ENCODE data around the gene ADAMTS8. TPM values are rescaled to one million over a fixed set of nuclear protein-coding genes. Genes with fewer than 3 reads are reported as not detected.

ADAMTS8 gene
- total RNA-seq, 1 donor: not detected

- H3K27me3 ChIP-seq (ENCODE audit: insufficient read depth, low read length): peaks cover 33% of the 10 kb centered on the region
- peaks cover 16% of the 10 kb centered on the region for H3K4me1 ChIP-seq (ENCODE audit: insufficient read depth, low read length)
- no peak overlapping the region for H3K4me2 ChIP-seq (ENCODE audit: insufficient read depth, low read length)
- no peak for DNase-seq (ENCODE audit: insufficient read length, low spot score, missing footprints)
- no peak for TF ChIP-seq CTCF (IDR thresholded peaks at IDR 0.05; ENCODE audit: extremely low read depth, low read depth, low read length)
- H3K9me3 ChIP-seq (ENCODE audit: low read depth, low read length): no peaks in the 10 kb centered on the region
- no peaks in the 10 kb centered on the region for H3K36me3 ChIP-seq (ENCODE audit: insufficient read depth, low read length)
- H3K27ac ChIP-seq (ENCODE audit: low read depth, low read length): no peak overlapping the region
- no peak overlapping the region for H2AFZ ChIP-seq (ENCODE audit: low read length)
- no peaks in the 10 kb centered on the region for H4K20me1 ChIP-seq (ENCODE audit: insufficient read depth, low read length)
- H3K79me2 ChIP-seq (ENCODE audit: insufficient read depth, low read length): no peaks in the 10 kb centered on the region
- no peak overlapping the region for H3K4me3 ChIP-seq (ENCODE audit: insufficient read depth, low read length)
These were observed 42.4 kb downstream of the ADAMTS8 start for GRCh38 chr11:130386056-130386455.

GRCh38 chr11:130383344-130384211 is 44.8 kb downstream of the ADAMTS8 start:
- no peaks in the 10 kb centered on the region for H4K20me1 ChIP-seq (ENCODE audit: insufficient read depth, low read length)
- no peak overlapping the region for H2AFZ ChIP-seq (ENCODE audit: low read length)
- no peak overlapping the region for H3K4me3 ChIP-seq (ENCODE audit: insufficient read depth, low read length)
- H3K27me3 ChIP-seq (ENCODE audit: insufficient read depth, low read length): peaks cover 34% of the 10 kb centered on the region
- H3K9me3 ChIP-seq (ENCODE audit: low read depth, low read length): no peaks in the 10 kb centered on the region
- H3K79me2 ChIP-seq (ENCODE audit: insufficient read depth, low read length): no peaks in the 10 kb centered on the region
- peak overlapping the region; percentile 40 for H3K4me2 ChIP-seq (ENCODE audit: insufficient read depth, low read length)
- peak; percentile 77 for DNase-seq (ENCODE audit: insufficient read length, low spot score, missing footprints)
- H3K36me3 ChIP-seq (ENCODE audit: insufficient read depth, low read length): no peaks in the 10 kb centered on the region
- H3K27ac ChIP-seq (ENCODE audit: low read depth, low read length): no peak overlapping the region
- no peak for TF ChIP-seq CTCF (IDR thresholded peaks at IDR 0.05; ENCODE audit: extremely low read depth, low read depth, low read length)
- peaks cover 16% of the 10 kb centered on the region for H3K4me1 ChIP-seq (ENCODE audit: insufficient read depth, low read length)

GRCh38 chr11:130381317-130381716 is 47.1 kb downstream of the ADAMTS8 start:
- no peak overlapping the region for H2AFZ ChIP-seq (ENCODE audit: low read length)
- no peaks in the 10 kb centered on the region for H3K36me3 ChIP-seq (ENCODE audit: insufficient read depth, low read length)
- H3K27ac ChIP-seq (ENCODE audit: low read depth, low read length): no peak overlapping the region
- no peaks in the 10 kb centered on the region for H3K9me3 ChIP-seq (ENCODE audit: low read depth, low read length)
- peaks cover 31% of the 10 kb centered on the region for H3K27me3 ChIP-seq (ENCODE audit: insufficient read depth, low read length)
- no peak for TF ChIP-seq CTCF (IDR thresholded peaks at IDR 0.05; ENCODE audit: extremely low read depth, low read depth, low read length)
- H3K79me2 ChIP-seq (ENCODE audit: insufficient read depth, low read length): no peaks in the 10 kb centered on the region
- H3K4me1 ChIP-seq (ENCODE audit: insufficient read depth, low read length): peaks cover 16% of the 10 kb centered on the region
- DNase-seq (ENCODE audit: insufficient read length, low spot score, missing footprints): no peak
- no peaks in the 10 kb centered on the region for H4K20me1 ChIP-seq (ENCODE audit: insufficient read depth, low read length)
- H3K4me2 ChIP-seq (ENCODE audit: insufficient read depth, low read length): no peak overlapping the region
- no peak overlapping the region for H3K4me3 ChIP-seq (ENCODE audit: insufficient read depth, low read length)

GRCh38 chr11:130380778-130381177 is 47.6 kb downstream of the ADAMTS8 start:
- H3K27ac ChIP-seq (ENCODE audit: low read depth, low read length): no peak overlapping the region
- no peak for DNase-seq (ENCODE audit: insufficient read length, low spot score, missing footprints)
- no peak overlapping the region for H2AFZ ChIP-seq (ENCODE audit: low read length)
- no peaks in the 10 kb centered on the region for H3K9me3 ChIP-seq (ENCODE audit: low read depth, low read length)
- H3K4me2 ChIP-seq (ENCODE audit: insufficient read depth, low read length): no peak overlapping the region
- TF ChIP-seq CTCF (IDR thresholded peaks at IDR 0.05; ENCODE audit: extremely low read depth, low read depth, low read length): no peak
- peaks cover 16% of the 10 kb centered on the region for H3K4me1 ChIP-seq (ENCODE audit: insufficient read depth, low read length)
- no peaks in the 10 kb centered on the region for H3K79me2 ChIP-seq (ENCODE audit: insufficient read depth, low read length)
- no peak overlapping the region for H3K4me3 ChIP-seq (ENCODE audit: insufficient read depth, low read length)
- no peaks in the 10 kb centered on the region for H4K20me1 ChIP-seq (ENCODE audit: insufficient read depth, low read length)
- peaks cover 31% of the 10 kb centered on the region for H3K27me3 ChIP-seq (ENCODE audit: insufficient read depth, low read length)
- no peaks in the 10 kb centered on the region for H3K36me3 ChIP-seq (ENCODE audit: insufficient read depth, low read length)

Data from osteoblast (primary cell).